Measurements from ENCODE around the gene HMGB4.

DNA sequence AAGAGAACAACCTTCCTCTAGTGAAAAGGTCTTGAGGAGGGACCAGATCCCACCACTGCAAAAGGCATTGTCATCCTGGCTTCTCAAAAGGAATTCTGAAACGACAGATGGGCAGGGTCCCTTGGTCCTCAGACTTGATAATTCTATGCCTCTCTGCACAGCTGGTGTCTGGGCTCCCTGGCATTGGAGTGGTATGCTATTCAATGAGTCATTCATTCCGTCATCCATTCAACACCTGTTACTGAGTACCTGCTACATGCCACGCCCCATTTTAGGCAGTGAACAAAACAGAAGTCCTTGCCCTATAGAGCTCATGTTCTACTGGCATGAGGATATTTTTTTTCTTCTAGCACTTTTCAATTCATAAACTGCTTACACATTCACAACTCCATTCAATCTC, 45.8 kb upstream of the HMGB4 start:
- TF ChIP-seq, protein P1, sequence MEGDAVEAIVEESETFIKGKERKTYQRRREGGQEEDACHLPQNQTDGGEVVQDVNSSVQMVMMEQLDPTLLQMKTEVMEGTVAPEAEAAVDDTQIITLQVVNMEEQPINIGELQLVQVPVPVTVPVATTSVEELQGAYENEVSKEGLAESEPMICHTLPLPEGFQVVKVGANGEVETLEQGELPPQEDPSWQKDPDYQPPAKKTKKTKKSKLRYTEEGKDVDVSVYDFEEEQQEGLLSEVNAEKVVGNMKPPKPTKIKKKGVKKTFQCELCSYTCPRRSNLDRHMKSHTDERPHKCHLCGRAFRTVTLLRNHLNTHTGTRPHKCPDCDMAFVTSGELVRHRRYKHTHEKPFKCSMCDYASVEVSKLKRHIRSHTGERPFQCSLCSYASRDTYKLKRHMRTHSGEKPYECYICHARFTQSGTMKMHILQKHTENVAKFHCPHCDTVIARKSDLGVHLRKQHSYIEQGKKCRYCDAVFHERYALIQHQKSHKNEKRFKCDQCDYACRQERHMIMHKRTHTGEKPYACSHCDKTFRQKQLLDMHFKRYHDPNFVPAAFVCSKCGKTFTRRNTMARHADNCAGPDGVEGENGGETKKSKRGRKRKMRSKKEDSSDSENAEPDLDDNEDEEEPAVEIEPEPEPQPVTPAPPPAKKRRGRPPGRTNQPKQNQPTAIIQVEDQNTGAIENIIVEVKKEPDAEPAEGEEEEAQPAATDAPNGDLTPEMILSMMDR (IDR thresholded peaks at IDR 0.05 in 4 of 5, conservative IDR thresholded peaks at IDR 0.05 in 1 of 5): no peak
- no peak for TF ChIP-seq POLR2A (IDR thresholded peaks at IDR 0.05)
